CMK (cell line): ENCODE results near the gene KRTAP20-4.

Source experiments
- DNase-seq: peaks from one replicate; pipeline ENCODE4 v3.0.0-alpha.2; 2010; ENCODE audit warnings: low read depth

KRTAP20-4 gene

GRCh38 chr21:30652891-30653290 lies 32.5 kb downstream of the KRTAP20-4 start:
- no peak for DNase-seq

GRCh38 chr21:30668776-30669175 lies 48.3 kb downstream of the KRTAP20-4 start:
- DNase-seq = no peak
